ENCODE measurements around the gene XPO6. TPM values are rescaled to one million over a fixed set of nuclear protein-coding genes. Genes with fewer than 3 reads are reported as not detected.

Gene XPO6
- polyA plus RNA-seq, 1 donor from 2014 or later, result 104 TPM

GRCh38 chr16:28091656-28092055 lies 120.1 kb downstream of the XPO6 start:
- no peak overlapping the region for H3K9ac ChIP-seq (ENCODE audit: low read length)
- H3K27ac ChIP-seq (ENCODE audit: low read length), result no peak overlapping the region
- no peaks in the 10 kb centered on the region for H4K20me1 ChIP-seq (ENCODE audit: insufficient read depth)
- no peaks in the 10 kb centered on the region for H3K27me3 ChIP-seq (ENCODE audit: insufficient read depth, low read depth, low read length)
- no peaks in the 10 kb centered on the region for H3K36me3 ChIP-seq (ENCODE audit: insufficient read depth, low read length)
- H3K9me2 ChIP-seq (ENCODE audit: insufficient read depth, low read length), result no peaks in the 10 kb centered on the region
- H3K79me2 ChIP-seq (replicated peaks; ENCODE audit: insufficient read depth, low read length), result no peaks in the 10 kb centered on the region
- no peak for TF ChIP-seq EP300 (conservative IDR thresholded peaks at IDR 0.05; ENCODE audit: poor library complexity, severe bottlenecking)
- no peak for TF ChIP-seq MXI1 (conservative IDR thresholded peaks at IDR 0.05; ENCODE audit: poor library complexity, severe bottlenecking)
- TF ChIP-seq EZH2 (IDR thresholded peaks at IDR 0.05; ENCODE audit: borderline replicate concordance, insufficient read depth, low read length, poor library complexity, severe bottlenecking), result no peak
- TF ChIP-seq REST (IDR thresholded peaks at IDR 0.05; ENCODE audit: borderline replicate concordance), result no peak
- TF ChIP-seq POLR2AphosphoS5 (IDR thresholded peaks at IDR 0.05), result no peak
- TF ChIP-seq TAF1 (IDR thresholded peaks at IDR 0.05; ENCODE audit: low read depth), result no peak
- no peak for TF ChIP-seq RAD21 (conservative IDR thresholded peaks at IDR 0.05)
- no peak for TF ChIP-seq SMC3 (conservative IDR thresholded peaks at IDR 0.05; ENCODE audit: poor library complexity)
- TF ChIP-seq CTCF (IDR thresholded peaks at IDR 0.05; ENCODE audit: poor library complexity, severe bottlenecking), result no peak
- H3K4me3 ChIP-seq (ENCODE audit: low read length), result no peak overlapping the region
- H3K4me2 ChIP-seq (ENCODE audit: low read length), result no peak overlapping the region
- no peak overlapping the region for H2AFZ ChIP-seq (ENCODE audit: low read depth, low read length)
- H3F3A ChIP-seq (ENCODE audit: insufficient read depth, low read length, poor library complexity, severe bottlenecking), result no peaks in the 10 kb centered on the region
- no peaks in the 10 kb centered on the region for H3K9me3 ChIP-seq (ENCODE audit: low read length)

GRCh38 chr16:28090646-28091377 lies 121.0 kb downstream of the XPO6 start:
- TF ChIP-seq POLR2AphosphoS5 (IDR thresholded peaks at IDR 0.05), result no peak
- TF ChIP-seq SMC3 (conservative IDR thresholded peaks at IDR 0.05; ENCODE audit: poor library complexity), result no peak
- TF ChIP-seq RAD21 (conservative IDR thresholded peaks at IDR 0.05), result no peak
- TF ChIP-seq TAF1 (IDR thresholded peaks at IDR 0.05; ENCODE audit: low read depth), result no peak
- TF ChIP-seq EZH2 (IDR thresholded peaks at IDR 0.05; ENCODE audit: borderline replicate concordance, insufficient read depth, low read length, poor library complexity, severe bottlenecking), result no peak
- TF ChIP-seq MXI1 (conservative IDR thresholded peaks at IDR 0.05; ENCODE audit: poor library complexity, severe bottlenecking), result no peak
- TF ChIP-seq CTCF (IDR thresholded peaks at IDR 0.05; ENCODE audit: poor library complexity, severe bottlenecking), result no peak
- TF ChIP-seq EP300 (conservative IDR thresholded peaks at IDR 0.05; ENCODE audit: poor library complexity, severe bottlenecking), result no peak
- no peak for TF ChIP-seq REST (IDR thresholded peaks at IDR 0.05; ENCODE audit: borderline replicate concordance)
- H3K9me3 ChIP-seq (ENCODE audit: low read length), result no peaks in the 10 kb centered on the region
- no peak overlapping the region for H3K9ac ChIP-seq (ENCODE audit: low read length)
- no peaks in the 10 kb centered on the region for H3F3A ChIP-seq (ENCODE audit: insufficient read depth, low read length, poor library complexity, severe bottlenecking)
- H3K4me3 ChIP-seq (ENCODE audit: low read length), result no peak overlapping the region
- H3K9me2 ChIP-seq (ENCODE audit: insufficient read depth, low read length), result no peaks in the 10 kb centered on the region
- no peaks in the 10 kb centered on the region for H3K27me3 ChIP-seq (ENCODE audit: insufficient read depth, low read depth, low read length)
- no peaks in the 10 kb centered on the region for H3K36me3 ChIP-seq (ENCODE audit: insufficient read depth, low read length)
- no peak overlapping the region for H3K27ac ChIP-seq (ENCODE audit: low read length)
- no peak overlapping the region for H2AFZ ChIP-seq (ENCODE audit: low read depth, low read length)
- no peaks in the 10 kb centered on the region for H4K20me1 ChIP-seq (ENCODE audit: insufficient read depth)
- H3K79me2 ChIP-seq (replicated peaks; ENCODE audit: insufficient read depth, low read length), result no peaks in the 10 kb centered on the region
- H3K4me2 ChIP-seq (ENCODE audit: low read length), result no peak overlapping the region
